Osteocyte (in vitro differentiated cells): ENCODE results near the gene KCNJ18. TPM values are rescaled to one million over a fixed set of nuclear protein-coding genes. Genes with fewer than 3 reads are reported as not detected.
"Not testable (repeated sequence)": the region's sequence is repeated elsewhere in the genome, so short reads cannot be mapped to it uniquely, and the experiment has no call there.

Source experiments
- DNase-seq: peaks from one replicate; pipeline ENCODE4 v3.0.0; 2021; ENCODE audit warnings: mixed read lengths; ENCODE audit not compliant: unreplicated experiment; ENCODE audit errors: extremely low spot score
- H3K27ac Mint-ChIP-seq: one replicate; pipeline ENCODE4 v1.8.0; 2021; ENCODE audit warnings: mild to moderate bottlenecking, mixed read lengths; ENCODE audit not compliant: unreplicated experiment
- H3K27me3 Mint-ChIP-seq: one replicate; pipeline ENCODE4 v1.8.0; 2021; ENCODE audit warnings: mixed read lengths; ENCODE audit not compliant: unreplicated experiment
- H3K36me3 Mint-ChIP-seq: one replicate; pipeline ENCODE4 v1.8.0; 2021; ENCODE audit warnings: mixed read lengths; ENCODE audit not compliant: unreplicated experiment
- H3K4me1 Mint-ChIP-seq: one replicate; pipeline ENCODE4 v1.8.0; 2021; ENCODE audit warnings: mixed read lengths; ENCODE audit not compliant: unreplicated experiment
- H3K4me3 Mint-ChIP-seq: one replicate; pipeline ENCODE4 v1.8.0; 2021; ENCODE audit warnings: mild to moderate bottlenecking, moderate library complexity, mixed read lengths; ENCODE audit not compliant: unreplicated experiment
- H3K9me3 Mint-ChIP-seq: one replicate; pipeline ENCODE4 v1.8.0; 2021; ENCODE audit warnings: mixed read lengths; ENCODE audit not compliant: unreplicated experiment
- total RNA-seq: library from RNA; stranded (reverse); gene quantifications from 2 replicates; pipeline ENCODE4 v1.2.1, GENCODE V29; 2021
- TF ChIP-seq, protein P1 (sequence below): fragments of 200-600 bp; sonication (generic); IDR thresholded peaks from 2 replicates; pipeline ENCODE4 v1.5.0; 2021; ENCODE audit warnings: antibody characterized with exemption, mild to moderate bottlenecking, moderate library complexity

The KCNJ18 gene
- total RNA-seq, 1 donor from 2014 or later, result not detected

DNA sequence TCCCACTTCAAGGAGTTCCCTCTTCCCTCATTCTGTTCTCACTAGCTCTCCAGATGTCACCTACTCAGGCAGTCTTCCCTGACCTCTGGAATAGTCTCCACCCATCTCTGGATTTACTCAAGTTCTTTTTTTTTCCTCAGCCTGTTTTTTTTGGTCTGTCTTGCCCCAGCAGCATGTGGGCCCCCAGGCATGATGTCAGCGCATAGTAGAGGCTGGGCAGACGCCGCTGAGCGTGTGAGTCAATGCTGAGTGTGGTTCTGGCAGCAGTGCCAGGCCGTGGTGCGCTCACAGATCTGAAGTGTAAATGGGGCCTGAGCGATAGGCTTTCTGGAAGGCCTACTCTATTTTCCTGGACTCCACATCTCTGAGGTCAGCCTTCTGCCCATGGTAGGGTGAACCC is 2.7 kb upstream of the KCNJ18 start:
- peaks cover 20% of the 10 kb centered on the region for H3K9me3 Mint-ChIP-seq
- no peaks in the 10 kb centered on the region for H3K4me1 Mint-ChIP-seq

DNA sequence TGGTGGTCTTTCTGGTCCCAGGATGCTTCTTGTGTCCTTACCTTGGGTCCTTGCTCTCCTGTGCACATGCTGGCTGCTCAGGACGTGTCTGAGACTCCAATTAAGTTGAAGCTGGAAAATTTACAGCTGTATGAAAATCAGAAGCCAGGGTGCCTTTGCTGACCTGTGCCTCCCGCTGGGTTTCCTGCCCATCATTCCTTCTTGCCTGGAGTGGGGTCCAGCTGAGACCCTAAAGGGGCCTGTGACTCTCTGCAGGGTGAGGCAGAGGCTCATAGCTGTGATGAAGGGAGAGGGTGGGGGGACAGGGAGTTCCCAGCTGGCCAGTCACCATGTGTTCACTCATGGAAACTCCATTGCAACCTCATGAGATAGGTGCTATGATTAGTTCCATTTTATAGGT is 1.5 kb upstream of the KCNJ18 start:
- H3K27ac Mint-ChIP-seq, DNase-seq, H3K4me3 Mint-ChIP-seq, H3K4me1 Mint-ChIP-seq, H3K27me3 Mint-ChIP-seq, H3K36me3 Mint-ChIP-seq: not testable (repeated sequence)
- peaks cover 20% of the 10 kb centered on the region for H3K9me3 Mint-ChIP-seq

More for the DNA sequence above, 2.7 kb upstream of the KCNJ18 start:
- Mint-ChIP-seq H3K4me3 (no peak overlapping the region), H3K27me3 (no peaks in the 10 kb centered on the region), H3K27ac (no peak overlapping the region), H3K36me3 (no peaks in the 10 kb centered on the region)
- DNase-seq, result no peak
- TF ChIP-seq, protein P1, sequence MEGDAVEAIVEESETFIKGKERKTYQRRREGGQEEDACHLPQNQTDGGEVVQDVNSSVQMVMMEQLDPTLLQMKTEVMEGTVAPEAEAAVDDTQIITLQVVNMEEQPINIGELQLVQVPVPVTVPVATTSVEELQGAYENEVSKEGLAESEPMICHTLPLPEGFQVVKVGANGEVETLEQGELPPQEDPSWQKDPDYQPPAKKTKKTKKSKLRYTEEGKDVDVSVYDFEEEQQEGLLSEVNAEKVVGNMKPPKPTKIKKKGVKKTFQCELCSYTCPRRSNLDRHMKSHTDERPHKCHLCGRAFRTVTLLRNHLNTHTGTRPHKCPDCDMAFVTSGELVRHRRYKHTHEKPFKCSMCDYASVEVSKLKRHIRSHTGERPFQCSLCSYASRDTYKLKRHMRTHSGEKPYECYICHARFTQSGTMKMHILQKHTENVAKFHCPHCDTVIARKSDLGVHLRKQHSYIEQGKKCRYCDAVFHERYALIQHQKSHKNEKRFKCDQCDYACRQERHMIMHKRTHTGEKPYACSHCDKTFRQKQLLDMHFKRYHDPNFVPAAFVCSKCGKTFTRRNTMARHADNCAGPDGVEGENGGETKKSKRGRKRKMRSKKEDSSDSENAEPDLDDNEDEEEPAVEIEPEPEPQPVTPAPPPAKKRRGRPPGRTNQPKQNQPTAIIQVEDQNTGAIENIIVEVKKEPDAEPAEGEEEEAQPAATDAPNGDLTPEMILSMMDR, result no peak

GRCh38 chr17:21691481-21691880 is 842 bp upstream of the KCNJ18 start:
- H3K4me3 Mint-ChIP-seq, H3K27me3 Mint-ChIP-seq, H3K4me1 Mint-ChIP-seq, DNase-seq, H3K27ac Mint-ChIP-seq, H3K36me3 Mint-ChIP-seq: not testable (repeated sequence)
- H3K9me3 Mint-ChIP-seq, result peaks cover 16% of the 10 kb centered on the region

- not testable (repeated sequence) for DNase-seq, H3K27me3 Mint-ChIP-seq, H3K36me3 Mint-ChIP-seq, H3K9me3 Mint-ChIP-seq, H3K4me1 Mint-ChIP-seq, H3K27ac Mint-ChIP-seq, H3K4me3 Mint-ChIP-seq
Measured at GRCh38 chr17:21692704-21693065, 362 bp downstream of the KCNJ18 start.

DNA sequence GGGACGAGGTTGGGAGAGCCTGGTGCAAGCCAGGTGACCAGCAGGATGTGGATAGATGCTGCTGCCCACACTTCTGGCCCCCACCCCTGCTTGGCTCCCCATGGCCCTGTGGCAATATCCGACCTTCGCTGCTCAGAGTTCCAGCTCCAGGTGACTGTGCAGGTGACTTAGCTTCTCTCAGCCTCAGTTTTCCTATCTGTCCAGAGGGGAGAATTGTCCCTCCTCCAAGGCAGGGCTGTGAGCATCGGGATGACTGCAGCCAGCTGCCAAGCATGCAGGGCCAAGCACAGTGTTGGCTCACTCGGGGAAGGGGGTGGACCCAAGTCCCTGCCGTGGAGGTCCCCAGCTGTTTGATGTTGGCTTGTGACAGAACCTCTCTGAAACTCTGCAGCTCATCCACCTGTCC is 1.1 kb downstream of the KCNJ18 start:
- not testable (repeated sequence) for DNase-seq, H3K4me3 Mint-ChIP-seq, H3K36me3 Mint-ChIP-seq, H3K27me3 Mint-ChIP-seq, H3K9me3 Mint-ChIP-seq, H3K4me1 Mint-ChIP-seq, H3K27ac Mint-ChIP-seq

DNA sequence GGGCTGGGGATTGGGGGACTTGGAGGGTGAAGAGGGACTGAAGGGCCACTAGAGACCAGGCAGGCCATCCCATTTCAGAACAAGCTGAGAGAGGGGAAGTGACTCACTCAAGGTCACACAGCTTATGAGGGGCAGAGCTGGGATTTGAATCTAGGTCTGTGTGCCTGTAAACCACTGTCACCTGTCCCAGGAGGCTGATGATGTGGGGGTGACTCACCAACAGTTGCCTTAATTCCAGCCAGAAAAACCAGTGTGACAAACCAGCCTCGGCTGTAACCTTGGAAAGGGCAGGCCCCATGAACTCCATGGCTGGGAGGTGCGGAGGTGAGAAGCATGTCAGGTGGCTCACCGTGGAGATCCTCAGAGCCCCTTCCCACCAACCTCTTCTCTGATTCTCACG is 1.6 kb downstream of the KCNJ18 start:
- not testable (repeated sequence) for H3K36me3 Mint-ChIP-seq, H3K27ac Mint-ChIP-seq, H3K4me1 Mint-ChIP-seq, H3K27me3 Mint-ChIP-seq, H3K4me3 Mint-ChIP-seq, DNase-seq, H3K9me3 Mint-ChIP-seq

GRCh38 chr17:21696227-21696626 is 3.9 kb downstream of the KCNJ18 start:
- DNase-seq, result not testable (repeated sequence)

DNA sequence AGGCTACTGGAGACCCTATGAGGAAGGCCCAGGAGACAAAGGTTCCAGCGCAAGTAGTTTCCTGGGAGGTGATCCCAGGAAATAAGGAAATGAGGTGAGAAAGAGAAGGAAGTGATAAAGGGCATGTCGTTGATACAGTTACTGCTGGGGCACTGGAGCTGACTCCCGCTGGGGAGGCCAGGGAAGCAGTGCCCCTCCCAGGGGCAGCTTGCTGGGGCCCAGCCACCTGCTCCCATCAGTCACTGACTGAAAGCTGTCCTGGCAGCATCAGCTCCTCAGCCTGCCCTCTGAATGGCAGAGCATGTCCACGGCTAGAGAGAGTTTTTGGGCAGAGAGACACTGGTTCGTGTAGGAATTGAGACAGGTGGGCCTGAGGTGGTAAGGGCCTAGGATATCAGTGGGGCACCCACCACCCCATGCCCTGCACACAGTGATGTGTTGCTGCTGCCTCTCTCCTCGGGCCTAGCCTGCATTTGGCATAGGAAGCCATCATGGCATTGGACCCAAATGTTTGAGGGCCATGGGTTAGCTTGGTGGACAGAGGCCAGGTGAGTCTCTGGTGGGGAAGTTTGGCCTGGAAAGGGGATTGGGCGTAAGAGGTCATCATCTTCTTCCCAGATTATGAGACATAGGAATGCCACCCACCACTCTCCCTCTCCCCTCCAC is 4.7 kb downstream of the KCNJ18 start:
- H3K9me3 Mint-ChIP-seq, H3K4me1 Mint-ChIP-seq, H3K27me3 Mint-ChIP-seq, DNase-seq, H3K4me3 Mint-ChIP-seq, H3K36me3 Mint-ChIP-seq, H3K27ac Mint-ChIP-seq: not testable (repeated sequence)

More at GRCh38 chr17:21696227-21696626, 3.9 kb downstream of the KCNJ18 start:
- not testable (repeated sequence) for H3K27me3 Mint-ChIP-seq, H3K36me3 Mint-ChIP-seq, H3K9me3 Mint-ChIP-seq, H3K4me3 Mint-ChIP-seq, H3K4me1 Mint-ChIP-seq, H3K27ac Mint-ChIP-seq

- H3K9me3 Mint-ChIP-seq, result not testable (repeated sequence)
Measured at GRCh38 chr17:21697508-21697860, 5.2 kb downstream of the KCNJ18 start.

DNA sequence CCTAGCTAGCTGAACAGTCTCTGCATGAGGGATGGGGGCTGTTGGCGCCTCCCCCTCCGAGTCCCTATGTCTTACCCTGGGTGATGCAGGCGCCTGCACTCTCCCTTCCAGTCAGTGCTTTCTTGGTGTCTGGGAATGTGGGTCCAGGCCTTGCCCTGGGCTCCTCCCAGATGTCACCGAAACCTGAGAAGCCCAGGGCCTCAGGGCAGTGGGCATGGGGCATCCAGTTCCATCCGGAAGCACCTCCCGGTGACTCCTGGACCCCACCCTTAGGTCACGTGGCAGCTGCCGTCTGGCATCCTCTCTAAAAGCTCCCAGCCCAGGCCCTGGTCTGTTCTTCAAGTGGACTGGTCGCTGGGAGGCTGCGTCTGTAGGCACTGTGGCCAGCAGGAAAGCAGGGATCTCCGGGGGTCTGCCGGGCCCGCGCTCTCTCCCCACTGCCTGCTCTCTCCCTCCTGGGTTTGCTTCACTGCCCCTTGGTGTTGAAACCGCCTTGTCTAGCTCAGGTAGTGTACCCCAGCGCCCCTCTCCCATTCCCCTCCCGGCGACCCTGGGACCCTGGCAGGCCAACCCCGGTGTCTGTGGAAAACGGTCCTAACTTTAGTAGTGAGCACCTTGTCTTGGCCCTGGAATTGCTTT is 6.2 kb downstream of the KCNJ18 start:
- not testable (repeated sequence) for H3K4me1 Mint-ChIP-seq, H3K27me3 Mint-ChIP-seq, H3K27ac Mint-ChIP-seq, H3K9me3 Mint-ChIP-seq, H3K36me3 Mint-ChIP-seq, H3K4me3 Mint-ChIP-seq, DNase-seq

More at GRCh38 chr17:21697508-21697860, 5.2 kb downstream of the KCNJ18 start:
- not testable (repeated sequence) for H3K36me3 Mint-ChIP-seq, H3K4me1 Mint-ChIP-seq, H3K27ac Mint-ChIP-seq, H3K27me3 Mint-ChIP-seq, H3K4me3 Mint-ChIP-seq, DNase-seq

- not testable (repeated sequence) for DNase-seq, H3K9me3 Mint-ChIP-seq, H3K27me3 Mint-ChIP-seq, H3K36me3 Mint-ChIP-seq, H3K4me1 Mint-ChIP-seq, H3K4me3 Mint-ChIP-seq, H3K27ac Mint-ChIP-seq
Measured at GRCh38 chr17:21699124-21699523, 6.8 kb downstream of the KCNJ18 start.
